ENCODE measurements around the gene PPP3CA.

The PPP3CA gene

GRCh38 chr4:101304916-101305315 lies 42.4 kb downstream of the PPP3CA start:
- TF ChIP-seq POLR2AphosphoS5 (IDR thresholded peaks at IDR 0.05; ENCODE audit: borderline replicate concordance, low read depth, low read length) (no peak), FOXP2 (optimal IDR thresholded peaks at IDR 0.05; ENCODE audit: control extremely low read depth, extremely low read length, insufficient read depth) (no peak), EZH2 (IDR thresholded peaks at IDR 0.05) (no peak)
- no peaks in the 10 kb centered on the region for H3K36me3 ChIP-seq (ENCODE audit: insufficient read depth, low read length)
- H3K4me3 ChIP-seq = no peak overlapping the region
- H3K27ac ChIP-seq = no peak overlapping the region
- no peaks in the 10 kb centered on the region for H3K9me3 ChIP-seq (ENCODE audit: low read depth, low read length)
- H3K9ac ChIP-seq (ENCODE audit: insufficient read length) = no peak overlapping the region
- no peak for DNase-seq (ENCODE audit: low read depth, low spot score)

- no peak overlapping the region for H3K4me3 ChIP-seq
- no peaks in the 10 kb centered on the region for H3K9me3 ChIP-seq (ENCODE audit: low read depth, low read length)
- DNase-seq (ENCODE audit: low read depth, low spot score) = no peak
- no peak overlapping the region for H3K9ac ChIP-seq (ENCODE audit: insufficient read length)
- H3K36me3 ChIP-seq (ENCODE audit: insufficient read depth, low read length) = no peaks in the 10 kb centered on the region
- TF ChIP-seq EZH2 (IDR thresholded peaks at IDR 0.05) = no peak
- TF ChIP-seq FOXP2 (optimal IDR thresholded peaks at IDR 0.05; ENCODE audit: control extremely low read depth, extremely low read length, insufficient read depth) = no peak
- no peak for TF ChIP-seq POLR2AphosphoS5 (IDR thresholded peaks at IDR 0.05; ENCODE audit: borderline replicate concordance, low read depth, low read length)
- no peak overlapping the region for H3K27ac ChIP-seq
These were observed 47.3 kb downstream of the PPP3CA start for GRCh38 chr4:101299899-101300540.

GRCh38 chr4:101299021-101299420 lies 48.3 kb downstream of the PPP3CA start:
- no peak for DNase-seq (ENCODE audit: low read depth, low spot score)
- no peak overlapping the region for H3K9ac ChIP-seq (ENCODE audit: insufficient read length)
- H3K27ac ChIP-seq = no peak overlapping the region

GRCh38 chr4:101295691-101296090 lies 51.6 kb downstream of the PPP3CA start:
- TF ChIP-seq POLR2AphosphoS5 (IDR thresholded peaks at IDR 0.05; ENCODE audit: borderline replicate concordance, low read depth, low read length) (no peak), FOXP2 (optimal IDR thresholded peaks at IDR 0.05; ENCODE audit: control extremely low read depth, extremely low read length, insufficient read depth) (no peak)
- no peaks in the 10 kb centered on the region for H3K36me3 ChIP-seq (ENCODE audit: insufficient read depth, low read length)
- DNase-seq (ENCODE audit: low read depth, low spot score) = no peak
- H3K4me3 ChIP-seq = no peak overlapping the region
- no peak overlapping the region for H3K27ac ChIP-seq
- no peaks in the 10 kb centered on the region for H3K9me3 ChIP-seq (ENCODE audit: low read depth, low read length)
- H3K9ac ChIP-seq (ENCODE audit: insufficient read length) = no peak overlapping the region

More at GRCh38 chr4:101299021-101299420, 48.3 kb downstream of the PPP3CA start:
- Histone ChIP-seq H3K36me3 (ENCODE audit: insufficient read depth, low read length) (no peaks in the 10 kb centered on the region), H3K4me3 (no peak overlapping the region), H3K9me3 (ENCODE audit: low read depth, low read length) (no peaks in the 10 kb centered on the region)
- no peak for TF ChIP-seq FOXP2 (optimal IDR thresholded peaks at IDR 0.05; ENCODE audit: control extremely low read depth, extremely low read length, insufficient read depth)
- no peak for TF ChIP-seq POLR2AphosphoS5 (IDR thresholded peaks at IDR 0.05; ENCODE audit: borderline replicate concordance, low read depth, low read length)
- no peak for TF ChIP-seq EZH2 (IDR thresholded peaks at IDR 0.05)

GRCh38 chr4:101294597-101294996 lies 52.7 kb downstream of the PPP3CA start:
- H3K9me3 ChIP-seq (ENCODE audit: low read depth, low read length) = no peaks in the 10 kb centered on the region
- H3K4me3 ChIP-seq = no peak overlapping the region
- H3K9ac ChIP-seq (ENCODE audit: insufficient read length) = no peak overlapping the region
- H3K36me3 ChIP-seq (ENCODE audit: insufficient read depth, low read length) = no peaks in the 10 kb centered on the region
- TF ChIP-seq EZH2 (IDR thresholded peaks at IDR 0.05) (no peak), POLR2AphosphoS5 (IDR thresholded peaks at IDR 0.05; ENCODE audit: borderline replicate concordance, low read depth, low read length) (no peak), FOXP2 (optimal IDR thresholded peaks at IDR 0.05; ENCODE audit: control extremely low read depth, extremely low read length, insufficient read depth) (no peak)
- H3K27ac ChIP-seq = no peak overlapping the region
- no peak for DNase-seq (ENCODE audit: low read depth, low spot score)

GRCh38 chr4:101292901-101293300 lies 54.4 kb downstream of the PPP3CA start:
- Histone ChIP-seq H3K4me3 (no peak overlapping the region), H3K9me3 (ENCODE audit: low read depth, low read length) (no peaks in the 10 kb centered on the region), H3K27ac (no peak overlapping the region), H3K36me3 (ENCODE audit: insufficient read depth, low read length) (no peaks in the 10 kb centered on the region), H3K9ac (ENCODE audit: insufficient read length) (no peak overlapping the region)
- no peak for DNase-seq (ENCODE audit: low read depth, low spot score)
- TF ChIP-seq EZH2 (IDR thresholded peaks at IDR 0.05) (no peak), POLR2AphosphoS5 (IDR thresholded peaks at IDR 0.05; ENCODE audit: borderline replicate concordance, low read depth, low read length) (no peak), FOXP2 (optimal IDR thresholded peaks at IDR 0.05; ENCODE audit: control extremely low read depth, extremely low read length, insufficient read depth) (no peak)

- Histone ChIP-seq H3K9me3 (ENCODE audit: low read depth, low read length) (no peaks in the 10 kb centered on the region), H3K36me3 (ENCODE audit: insufficient read depth, low read length) (no peaks in the 10 kb centered on the region), H3K9ac (ENCODE audit: insufficient read length) (no peak overlapping the region), H3K27ac (no peak overlapping the region), H3K4me3 (no peak overlapping the region)
- TF ChIP-seq POLR2AphosphoS5 (IDR thresholded peaks at IDR 0.05; ENCODE audit: borderline replicate concordance, low read depth, low read length) = no peak
- no peak for TF ChIP-seq FOXP2 (optimal IDR thresholded peaks at IDR 0.05; ENCODE audit: control extremely low read depth, extremely low read length, insufficient read depth)
- TF ChIP-seq EZH2 (IDR thresholded peaks at IDR 0.05) = no peak
- DNase-seq (ENCODE audit: low read depth, low spot score) = no peak
These were observed 55.1 kb downstream of the PPP3CA start for GRCh38 chr4:101292214-101292613.

- no peak for DNase-seq (ENCODE audit: low read depth, low spot score)
- no peak for TF ChIP-seq EZH2 (IDR thresholded peaks at IDR 0.05)
- TF ChIP-seq POLR2AphosphoS5 (IDR thresholded peaks at IDR 0.05; ENCODE audit: borderline replicate concordance, low read depth, low read length) = no peak
- TF ChIP-seq FOXP2 (optimal IDR thresholded peaks at IDR 0.05; ENCODE audit: control extremely low read depth, extremely low read length, insufficient read depth) = no peak
- no peaks in the 10 kb centered on the region for H3K36me3 ChIP-seq (ENCODE audit: insufficient read depth, low read length)
- no peaks in the 10 kb centered on the region for H3K9me3 ChIP-seq (ENCODE audit: low read depth, low read length)
- H3K9ac ChIP-seq (ENCODE audit: insufficient read length) = no peak overlapping the region
- H3K27ac ChIP-seq = no peak overlapping the region
- H3K4me3 ChIP-seq = no peak overlapping the region
These were observed 56.1 kb downstream of the PPP3CA start for GRCh38 chr4:101291198-101291597.

GRCh38 chr4:101290654-101291053 lies 56.7 kb downstream of the PPP3CA start:
- no peak for TF ChIP-seq EZH2 (IDR thresholded peaks at IDR 0.05)
- no peak for TF ChIP-seq POLR2AphosphoS5 (IDR thresholded peaks at IDR 0.05; ENCODE audit: borderline replicate concordance, low read depth, low read length)
- no peak for TF ChIP-seq FOXP2 (optimal IDR thresholded peaks at IDR 0.05; ENCODE audit: control extremely low read depth, extremely low read length, insufficient read depth)

More at GRCh38 chr4:101290654-101291053, 56.7 kb downstream of the PPP3CA start:
- Histone ChIP-seq H3K36me3 (ENCODE audit: insufficient read depth, low read length) (no peaks in the 10 kb centered on the region), H3K9me3 (ENCODE audit: low read depth, low read length) (no peaks in the 10 kb centered on the region), H3K27ac (no peak overlapping the region), H3K4me3 (no peak overlapping the region), H3K9ac (ENCODE audit: insufficient read length) (no peak overlapping the region)
- no peak for DNase-seq (ENCODE audit: low read depth, low spot score)

All from SK-N-MC (cell line).